HG03064 (cell line): Measurements from ENCODE around the gene PGM2L1.

ENCODE experiments used
- ATAC-seq: cut with Tn5 transposase; IDR thresholded peaks from one replicate; pipeline ENCODE4 v1.9.1; 2021; ENCODE audit warnings: low read depth; ENCODE audit not compliant: unreplicated experiment

Gene PGM2L1

GRCh38 chr11:74310857-74311256, 87.4 kb downstream of the PGM2L1 start:
- no peak for ATAC-seq

GRCh38 chr11:74307434-74307833, 90.8 kb downstream of the PGM2L1 start:
- no peak for ATAC-seq

- no peak for ATAC-seq
Observed at GRCh38 chr11:74306435-74307175, 91.6 kb downstream of the PGM2L1 start.

GRCh38 chr11:74299015-74299414, 99.2 kb downstream of the PGM2L1 start:
- ATAC-seq: no peak

- ATAC-seq: no peak
Observed at GRCh38 chr11:74297484-74297883, 100.7 kb downstream of the PGM2L1 start.

- no peak for ATAC-seq
Observed at GRCh38 chr11:74288911-74289310, 109.3 kb downstream of the PGM2L1 start.

- no peak for ATAC-seq
Observed at GRCh38 chr11:74288161-74288560, 110.1 kb downstream of the PGM2L1 start.

- ATAC-seq: no peak
Observed at GRCh38 chr11:74284466-74284865, 113.8 kb downstream of the PGM2L1 start.

GRCh38 chr11:74283580-74284180, 114.6 kb downstream of the PGM2L1 start:
- ATAC-seq: no peak

GRCh38 chr11:74282914-74283371, 115.3 kb downstream of the PGM2L1 start:
- no peak for ATAC-seq

- no peak for ATAC-seq
Observed at GRCh38 chr11:74282421-74282820, 115.8 kb downstream of the PGM2L1 start.

- no peak for ATAC-seq
Observed at GRCh38 chr11:74280494-74280893, 117.7 kb downstream of the PGM2L1 start.
